Fibroblast of skin of back (primary cell): Measurements from ENCODE around the gene PTPRN2.
"Not testable (repeated sequence)": the region's sequence is repeated elsewhere in the genome, so short reads cannot be mapped to it uniquely, and the experiment has no call there.

ENCODE experiments used
- DNase-seq: peaks from one replicate; pipeline ENCODE4 v3.0.0-alpha.2; 2013

Gene PTPRN2

GRCh38 chr7:157793973-157794745 is 793.5 kb downstream of the PTPRN2 start:
- no peak for DNase-seq

DNA sequence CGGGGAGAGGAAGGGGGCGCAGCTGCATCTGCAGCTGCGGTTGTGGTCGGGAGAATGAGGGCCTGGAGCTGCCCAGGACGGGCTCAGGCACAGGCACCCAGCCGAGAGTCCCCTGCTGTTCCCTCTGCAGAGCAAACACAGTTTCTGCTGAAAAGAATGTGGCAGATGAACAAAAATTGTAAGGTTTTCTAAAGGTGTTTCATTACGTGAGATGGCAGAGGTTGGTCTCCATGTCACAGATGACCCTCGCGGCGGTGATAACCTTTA is 794.6 kb downstream of the PTPRN2 start:
- DNase-seq: no peak

DNA sequence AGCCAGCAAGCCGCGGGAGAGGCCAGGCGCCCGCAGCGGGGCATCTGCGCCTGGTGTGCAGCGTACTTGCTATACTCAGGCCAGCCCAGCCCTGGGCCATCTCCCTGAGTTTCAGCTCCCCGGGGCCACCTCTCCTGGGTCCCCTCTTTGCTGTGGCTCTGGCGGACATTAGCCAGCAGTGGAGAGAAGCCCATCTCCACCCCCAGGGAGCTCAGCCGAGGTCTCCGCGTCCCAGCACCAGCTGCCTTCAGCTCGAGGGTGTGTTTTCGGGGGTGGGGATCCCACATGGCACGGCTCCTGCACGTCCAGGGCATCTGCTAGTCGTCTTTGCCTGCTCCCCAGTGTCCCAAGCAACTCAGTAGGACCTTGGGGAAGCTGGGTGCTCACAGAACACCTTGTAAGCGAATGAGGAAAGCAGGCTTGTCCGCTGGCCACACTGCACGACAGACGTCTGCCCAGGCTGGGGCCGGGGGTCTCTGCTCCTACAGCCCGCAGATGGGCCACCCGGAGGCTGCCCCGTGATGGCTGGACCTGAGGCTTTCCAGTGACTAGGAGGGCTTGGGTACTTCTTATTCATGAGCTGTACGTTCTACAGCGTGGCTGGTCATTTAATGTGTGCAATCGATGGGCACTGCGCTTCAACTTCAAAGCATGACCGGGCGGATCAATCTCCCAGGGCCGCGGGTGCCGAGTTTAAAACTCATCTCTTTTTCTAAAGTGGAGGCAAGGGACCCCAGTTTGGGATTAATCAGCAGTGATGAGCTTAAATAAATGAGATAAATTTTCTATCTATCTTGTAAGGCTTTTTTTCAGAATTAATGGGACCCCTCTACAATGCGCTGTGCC is 795.2 kb downstream of the PTPRN2 start:
- no peak for DNase-seq

DNA sequence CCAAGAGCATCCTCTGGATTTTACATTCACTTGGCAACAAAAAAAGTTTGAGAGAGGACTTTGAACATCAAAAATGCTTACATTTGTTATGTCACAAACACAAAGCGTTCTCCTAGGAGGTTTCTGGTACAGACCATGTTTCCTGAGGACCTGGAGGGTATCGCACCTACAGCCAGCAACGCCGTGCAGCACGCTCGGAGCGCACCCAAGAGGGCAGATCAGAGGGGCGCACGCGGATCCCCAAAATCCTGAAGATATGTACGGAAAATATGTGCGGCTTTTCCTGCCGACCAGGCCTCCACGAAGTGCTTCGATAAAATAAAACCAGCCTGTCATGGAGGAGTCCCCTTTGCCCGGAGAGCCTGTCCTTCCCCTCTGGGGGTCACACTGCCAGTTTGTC is 796.0 kb downstream of the PTPRN2 start:
- DNase-seq: no peak

DNA sequence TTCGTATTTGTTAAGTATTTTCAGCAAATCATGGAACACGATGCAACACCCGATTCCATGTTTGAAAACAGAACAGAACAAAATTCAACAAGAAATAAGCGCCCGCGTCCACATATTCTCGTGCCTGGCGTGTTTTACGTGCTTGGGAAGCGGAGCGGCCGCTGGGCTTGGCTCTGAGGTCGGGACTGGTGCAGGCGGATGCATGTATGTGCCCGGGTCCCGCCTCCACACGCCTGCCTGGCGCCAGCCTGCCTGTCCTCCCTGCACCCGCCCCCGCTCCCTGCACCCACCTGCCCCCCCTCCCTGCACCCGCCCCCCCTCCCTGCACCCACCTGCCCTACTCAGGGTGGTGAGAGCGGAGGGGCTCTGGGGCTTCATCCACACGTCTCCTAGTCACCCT is 796.4 kb downstream of the PTPRN2 start:
- no peak for DNase-seq

GRCh38 chr7:157789942-157790341 is 797.7 kb downstream of the PTPRN2 start:
- DNase-seq: no peak

DNA sequence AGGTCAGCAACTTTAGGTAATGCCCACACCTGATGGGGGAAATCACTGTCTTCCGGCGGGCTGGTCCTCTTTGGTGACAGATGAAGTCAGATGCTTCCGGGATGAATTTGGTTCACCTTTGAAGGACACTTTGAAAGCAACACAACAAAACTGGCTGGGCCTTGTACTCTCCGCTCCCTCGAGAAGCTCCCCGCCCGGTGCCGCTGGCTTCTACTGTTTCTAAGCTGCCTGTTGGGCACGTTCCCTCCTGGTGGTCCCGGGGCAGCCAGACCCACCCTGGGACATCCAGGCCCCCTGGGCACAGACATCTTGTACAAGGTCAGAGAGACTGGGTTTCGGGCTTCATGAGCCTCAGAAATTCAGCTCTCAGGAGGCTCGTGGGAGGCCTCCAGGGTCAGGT is 798.5 kb downstream of the PTPRN2 start:
- no peak for DNase-seq

DNA sequence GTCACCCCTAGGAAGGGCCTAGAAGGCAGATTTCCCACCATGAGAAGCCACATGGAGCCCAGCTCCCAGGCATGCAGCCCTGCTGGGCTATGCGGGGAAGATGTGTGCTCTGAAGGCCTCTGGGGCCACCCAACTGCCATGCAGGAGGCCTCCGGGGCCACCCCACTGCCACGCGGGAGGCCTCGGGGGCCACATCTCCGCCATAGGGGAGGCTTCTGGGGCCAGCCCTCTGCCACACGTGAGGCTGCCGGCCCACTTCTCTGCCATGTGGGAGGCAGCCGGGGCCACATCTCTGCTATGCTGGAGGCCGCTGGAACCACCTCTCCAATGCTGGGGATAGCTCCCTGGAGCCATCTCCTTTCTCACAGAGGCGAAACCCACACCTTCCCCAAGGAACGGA is 799.0 kb downstream of the PTPRN2 start:
- DNase-seq: no peak

DNA sequence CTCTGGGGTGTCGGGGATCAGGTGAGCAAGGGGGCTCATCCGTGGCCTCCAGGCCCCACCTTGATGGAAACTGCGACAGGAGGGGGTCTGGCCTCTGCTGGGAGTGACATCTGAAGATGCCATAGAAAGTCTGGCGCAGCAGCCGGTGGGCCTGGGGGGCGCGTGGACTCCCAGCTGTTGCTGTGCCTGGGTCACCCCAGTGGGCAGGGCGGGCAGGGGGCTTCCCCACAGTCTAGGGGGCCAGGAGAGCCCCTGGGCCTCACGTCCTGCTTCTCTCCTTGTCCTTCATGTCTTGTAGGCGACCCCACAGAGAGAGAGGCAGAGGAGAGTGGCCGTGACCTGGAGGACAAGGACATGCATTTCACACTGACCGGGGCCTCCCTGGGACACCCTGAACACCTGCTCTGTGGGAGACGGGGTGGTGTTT is 800.3 kb downstream of the PTPRN2 start:
- no peak for DNase-seq

GRCh38 chr7:157786375-157787274 is 801.0 kb downstream of the PTPRN2 start:
- DNase-seq: no peak

GRCh38 chr7:157785486-157786186 is 802.0 kb downstream of the PTPRN2 start:
- no peak for DNase-seq

GRCh38 chr7:157784979-157785441 is 802.6 kb downstream of the PTPRN2 start:
- no peak for DNase-seq

DNA sequence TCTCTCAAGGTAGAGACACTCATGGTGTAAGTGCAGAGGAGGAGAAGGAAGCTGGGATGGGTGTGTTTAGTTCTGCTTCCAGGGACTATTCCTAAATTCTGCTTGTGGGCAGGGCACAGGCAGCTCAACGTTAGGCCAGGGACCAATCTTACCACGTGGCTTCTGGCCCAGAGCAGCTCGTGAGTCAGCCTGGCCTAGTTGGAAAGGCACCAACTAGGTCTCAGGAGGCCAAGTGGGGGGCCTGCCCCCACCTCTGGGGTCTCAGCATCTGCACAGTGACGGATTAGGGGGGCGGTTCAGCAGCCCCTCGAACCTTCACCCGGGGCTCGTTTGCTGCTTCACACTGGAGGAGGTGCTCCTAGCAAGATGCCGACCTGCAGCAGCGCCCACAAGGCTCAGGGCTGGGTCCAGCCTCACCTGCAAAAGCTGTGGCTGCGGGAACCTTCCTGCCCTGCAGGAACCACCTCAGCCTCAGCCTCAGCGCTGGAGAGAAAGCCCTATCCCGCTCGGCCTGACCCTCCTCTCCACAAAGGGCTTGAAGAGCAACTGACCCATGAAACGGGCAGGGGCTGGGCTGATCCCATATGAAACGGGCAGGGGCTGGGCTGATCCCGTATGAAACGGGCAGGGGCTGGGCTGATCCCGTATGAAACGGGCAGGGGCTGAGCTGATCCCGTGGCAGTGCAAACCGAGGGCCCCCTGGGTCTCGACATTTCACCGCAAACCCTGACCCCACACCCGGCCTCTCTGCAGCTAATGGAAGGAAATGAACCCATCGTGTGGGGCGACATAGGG is 803.4 kb downstream of the PTPRN2 start:
- no peak for DNase-seq

DNA sequence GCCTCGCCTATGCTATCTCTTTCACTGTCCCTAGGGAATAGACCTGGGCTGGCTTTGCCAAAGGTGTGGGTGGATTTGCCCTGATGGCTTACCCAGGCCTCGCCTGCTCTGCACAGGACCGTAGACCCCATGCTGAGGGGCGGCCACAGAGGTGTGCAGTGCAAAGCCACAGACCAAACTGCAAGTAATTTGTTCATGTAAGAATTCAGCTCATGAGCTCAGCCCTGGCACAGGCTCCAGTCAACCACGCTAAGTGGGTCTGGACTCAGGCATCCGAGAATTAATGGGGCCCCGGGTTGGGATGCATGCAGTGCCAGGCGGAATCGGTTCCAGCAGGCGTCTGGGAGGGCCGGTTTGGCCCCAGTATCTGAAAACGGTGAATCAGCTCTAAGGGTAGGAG is 805.6 kb downstream of the PTPRN2 start:
- no peak for DNase-seq

GRCh38 chr7:157780721-157781120 is 806.9 kb downstream of the PTPRN2 start:
- DNase-seq: no peak

GRCh38 chr7:157780312-157780711 is 807.3 kb downstream of the PTPRN2 start:
- DNase-seq: no peak

DNA sequence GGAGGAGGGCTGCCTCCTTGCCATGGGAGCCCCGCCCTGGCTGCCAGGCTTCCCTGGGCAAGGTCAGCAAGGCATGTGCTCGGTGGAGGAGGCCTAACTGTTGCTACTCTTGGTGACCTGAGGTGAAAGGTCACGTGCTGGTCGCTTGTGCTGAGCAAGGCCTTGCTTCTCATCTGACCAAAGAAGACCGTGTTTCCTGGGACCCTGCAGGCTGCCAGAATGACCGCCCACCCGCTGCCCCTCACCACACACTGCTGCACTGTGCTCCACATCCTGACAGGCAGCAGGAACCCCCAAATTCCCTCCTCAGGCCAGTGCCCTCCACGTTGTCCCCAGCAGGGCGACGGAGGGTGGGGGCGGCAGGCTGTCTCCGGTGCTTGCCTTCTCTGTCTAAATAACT is 808.4 kb downstream of the PTPRN2 start:
- no peak for DNase-seq

GRCh38 chr7:157777194-157777762 is 810.3 kb downstream of the PTPRN2 start:
- DNase-seq: not testable (repeated sequence)

- DNase-seq: no peak
These were observed 811.9 kb downstream of the PTPRN2 start for GRCh38 chr7:157775560-157776332.

DNA sequence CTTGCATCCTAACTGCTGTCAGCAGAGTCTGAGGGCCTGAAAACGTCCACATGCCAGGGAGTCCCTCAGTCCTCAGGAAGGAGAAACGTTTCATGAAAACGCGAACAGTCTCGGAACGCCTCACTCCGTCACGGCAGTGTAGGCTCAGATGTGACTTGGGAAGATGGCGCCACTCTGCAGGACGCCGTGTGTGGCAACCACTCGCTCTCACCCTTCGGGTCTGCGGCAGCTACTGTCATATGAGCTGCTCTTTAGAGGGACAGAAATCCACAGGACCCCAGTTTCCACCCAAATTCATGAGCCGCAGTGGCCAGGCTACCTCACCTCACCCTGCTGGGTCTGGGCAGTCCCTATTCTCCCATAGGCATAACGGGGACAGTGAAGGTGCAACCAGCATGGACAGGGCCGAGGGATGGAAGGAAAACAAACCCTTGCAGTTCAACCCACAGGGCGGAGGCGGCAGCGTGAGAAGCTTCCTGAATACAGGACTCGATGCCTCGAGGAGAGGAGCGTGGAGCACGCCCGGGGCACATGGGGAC is 812.5 kb downstream of the PTPRN2 start:
- DNase-seq: no peak
